Measurements from ENCODE around the gene TEDC1.

The TEDC1 gene

GRCh38 chr14:105458010-105458409 is 33.0 kb upstream of the TEDC1 start:
- FAIRE-seq = no peak

GRCh38 chr14:105458571-105458970 is 32.5 kb upstream of the TEDC1 start:
- DNase-seq (ENCODE audit: low spot score) = no peak
- FAIRE-seq = no peak

More at GRCh38 chr14:105458010-105458409, 33.0 kb upstream of the TEDC1 start:
- no peak for DNase-seq (ENCODE audit: low spot score)

GRCh38 chr14:105460116-105460515 is 30.9 kb upstream of the TEDC1 start:
- DNase-seq (ENCODE audit: low spot score) (no peak), FAIRE-seq (no peak)

GRCh38 chr14:105460616-105461015 is 30.4 kb upstream of the TEDC1 start:
- no peak for DNase-seq (ENCODE audit: low spot score)
- no peak for FAIRE-seq

GRCh38 chr14:105461903-105462302 is 29.1 kb upstream of the TEDC1 start:
- FAIRE-seq = no peak
- DNase-seq (ENCODE audit: low spot score) = no peak

- no peak for DNase-seq (ENCODE audit: low spot score)
- no peak for FAIRE-seq
Observed at GRCh38 chr14:105464501-105464900, 26.5 kb upstream of the TEDC1 start.

GRCh38 chr14:105465209-105466031 is 25.6 kb upstream of the TEDC1 start:
- DNase-seq (ENCODE audit: low spot score) = no peak
- FAIRE-seq = no peak

GRCh38 chr14:105466531-105467248 is 24.4 kb upstream of the TEDC1 start:
- DNase-seq (ENCODE audit: low spot score) (no peak), FAIRE-seq (no peak)

- FAIRE-seq (no peak), DNase-seq (ENCODE audit: low spot score) (no peak)
Observed at GRCh38 chr14:105467249-105467941, 23.7 kb upstream of the TEDC1 start.

GRCh38 chr14:105467942-105468471 is 23.0 kb upstream of the TEDC1 start:
- FAIRE-seq = no peak

GRCh38 chr14:105468621-105469241 is 22.3 kb upstream of the TEDC1 start:
- FAIRE-seq = no peak
- DNase-seq (ENCODE audit: low spot score) = no peak

More at GRCh38 chr14:105467942-105468471, 23.0 kb upstream of the TEDC1 start:
- no peak for DNase-seq (ENCODE audit: low spot score)

GRCh38 chr14:105469456-105470349 is 21.3 kb upstream of the TEDC1 start:
- DNase-seq (ENCODE audit: low spot score) = no peak
- no peak for FAIRE-seq

- FAIRE-seq (no peak), DNase-seq (ENCODE audit: low spot score) (no peak)
Observed at GRCh38 chr14:105470350-105471296, 20.4 kb upstream of the TEDC1 start.

GRCh38 chr14:105471297-105471821 is 19.7 kb upstream of the TEDC1 start:
- DNase-seq (ENCODE audit: low spot score) (no peak), FAIRE-seq (no peak)

- DNase-seq (ENCODE audit: low spot score) (no peak), FAIRE-seq (no peak)
Observed at GRCh38 chr14:105471823-105472485, 19.1 kb upstream of the TEDC1 start.

GRCh38 chr14:105472486-105472991 is 18.5 kb upstream of the TEDC1 start:
- FAIRE-seq (no peak), DNase-seq (ENCODE audit: low spot score) (no peak)

GRCh38 chr14:105473033-105473676 is 17.9 kb upstream of the TEDC1 start:
- DNase-seq (ENCODE audit: low spot score) = no peak
- FAIRE-seq = no peak
